ENCODE results near the gene CYP2C18.
"Not testable (repeated sequence)": the region's sequence is repeated elsewhere in the genome, so short reads cannot be mapped to it uniquely, and the experiment has no call there.

The CYP2C18 gene

GRCh38 chr10:94735197-94735596, 51.7 kb downstream of the CYP2C18 start:
- H3K36me3 ChIP-seq (ENCODE audit: control insufficient read depth in 1 of 2, insufficient read depth in 2 of 2, low read length in 2 of 2) = no peaks in the 10 kb centered on the region
- no peaks in the 10 kb centered on the region for H3K4me1 ChIP-seq (ENCODE audit: control insufficient read depth in 1 of 2, insufficient read depth in 2 of 2, low read length in 2 of 2)

GRCh38 chr10:94738588-94738987, 55.1 kb downstream of the CYP2C18 start:
- H3K9me3 ChIP-seq (ENCODE audit: control insufficient read depth in 1 of 2, low read length in 2 of 2) = peaks cover 4 to 14% of the 10 kb centered on the region in 2 donors
- H3K4me3 ChIP-seq (ENCODE audit: low read depth in 1 of 2, low read length in 2 of 2) = no peak overlapping the region
- H3K27me3 ChIP-seq (ENCODE audit: control insufficient read depth in 1 of 2, insufficient read depth in 2 of 2, low read length in 2 of 2) = no peaks in the 10 kb centered on the region

More at GRCh38 chr10:94735197-94735596, 51.7 kb downstream of the CYP2C18 start:
- Histone ChIP-seq H3K27ac (ENCODE audit: low read depth, low read length) (no peak overlapping the region), H3K9me3 (ENCODE audit: control insufficient read depth in 1 of 2, low read length in 2 of 2) (no peaks in the 10 kb centered on the region), H3K27me3 (ENCODE audit: control insufficient read depth in 1 of 2, insufficient read depth in 2 of 2, low read length in 2 of 2) (no peaks in the 10 kb centered on the region), H3K4me3 (ENCODE audit: low read depth in 1 of 2, low read length in 2 of 2) (no peak overlapping the region), H3K9ac (ENCODE audit: low read depth in 1 of 2, low read length in 2 of 2) (no peak overlapping the region)

GRCh38 chr10:94747137-94747536, 63.6 kb downstream of the CYP2C18 start:
- Histone ChIP-seq H3K9ac (ENCODE audit: low read depth in 1 of 2, low read length in 2 of 2) (no peak overlapping the region), H3K27me3 (ENCODE audit: control insufficient read depth in 1 of 2, insufficient read depth in 2 of 2, low read length in 2 of 2) (no peaks in the 10 kb centered on the region), H3K9me3 (ENCODE audit: control insufficient read depth in 1 of 2, low read length in 2 of 2) (peaks cover 10 to 27% of the 10 kb centered on the region in 2 donors), H3K36me3 (ENCODE audit: control insufficient read depth in 1 of 2, insufficient read depth in 2 of 2, low read length in 2 of 2) (peaks cover 0 to 9% of the 10 kb centered on the region in 2 donors), H3K4me1 (ENCODE audit: control insufficient read depth in 1 of 2, insufficient read depth in 2 of 2, low read length in 2 of 2) (peaks cover 5 to 6% of the 10 kb centered on the region in 2 donors), H3K27ac (ENCODE audit: low read depth, low read length) (no peak overlapping the region), H3K4me3 (ENCODE audit: low read depth in 1 of 2, low read length in 2 of 2) (no peak overlapping the region)

More at GRCh38 chr10:94738588-94738987, 55.1 kb downstream of the CYP2C18 start:
- Histone ChIP-seq H3K9ac (ENCODE audit: low read depth in 1 of 2, low read length in 2 of 2) (no peak overlapping the region), H3K36me3 (ENCODE audit: control insufficient read depth in 1 of 2, insufficient read depth in 2 of 2, low read length in 2 of 2) (peaks cover 0 to 6% of the 10 kb centered on the region in 2 donors), H3K27ac (ENCODE audit: low read depth, low read length) (no peak overlapping the region), H3K4me1 (ENCODE audit: control insufficient read depth in 1 of 2, insufficient read depth in 2 of 2, low read length in 2 of 2) (no peaks in the 10 kb centered on the region)

- Histone ChIP-seq H3K27ac (ENCODE audit: low read depth, low read length) (no peak overlapping the region), H3K27me3 (ENCODE audit: control insufficient read depth in 1 of 2, insufficient read depth in 2 of 2, low read length in 2 of 2) (no peaks in the 10 kb centered on the region), H3K9ac (ENCODE audit: low read depth in 1 of 2, low read length in 2 of 2) (no peak overlapping the region), H3K9me3 (ENCODE audit: control insufficient read depth in 1 of 2, low read length in 2 of 2) (peaks cover 8 to 22% of the 10 kb centered on the region in 2 donors), H3K4me1 (ENCODE audit: control insufficient read depth in 1 of 2, insufficient read depth in 2 of 2, low read length in 2 of 2) (peaks cover 5 to 6% of the 10 kb centered on the region in 2 donors), H3K36me3 (ENCODE audit: control insufficient read depth in 1 of 2, insufficient read depth in 2 of 2, low read length in 2 of 2) (peaks cover 0 to 6% of the 10 kb centered on the region in 2 donors), H3K4me3 (ENCODE audit: low read depth in 1 of 2, low read length in 2 of 2) (no peak overlapping the region)
Measured at GRCh38 chr10:94747838-94748237, 64.3 kb downstream of the CYP2C18 start.

- no peaks in the 10 kb centered on the region for H3K9me3 ChIP-seq (ENCODE audit: control insufficient read depth in 1 of 2, low read length in 2 of 2)
- no peak overlapping the region for H3K27ac ChIP-seq (ENCODE audit: low read depth, low read length)
- no peak overlapping the region for H3K4me3 ChIP-seq (ENCODE audit: low read depth in 1 of 2, low read length in 2 of 2)
- no peaks in the 10 kb centered on the region for H3K27me3 ChIP-seq (ENCODE audit: control insufficient read depth in 1 of 2, insufficient read depth in 2 of 2, low read length in 2 of 2)
- no peak overlapping the region for H3K9ac ChIP-seq (ENCODE audit: low read depth in 1 of 2, low read length in 2 of 2)
- H3K4me1 ChIP-seq (ENCODE audit: control insufficient read depth in 1 of 2, insufficient read depth in 2 of 2, low read length in 2 of 2) = peaks cover 6 to 11% of the 10 kb centered on the region in 2 donors
- no peaks in the 10 kb centered on the region for H3K36me3 ChIP-seq (ENCODE audit: control insufficient read depth in 1 of 2, insufficient read depth in 2 of 2, low read length in 2 of 2)
Measured at GRCh38 chr10:94757916-94758315, 74.4 kb downstream of the CYP2C18 start.

GRCh38 chr10:94760586-94761178, 77.2 kb downstream of the CYP2C18 start:
- peak overlapping the region in 1 of 2 donors; percentile 6 for H3K4me3 ChIP-seq (ENCODE audit: low read depth in 1 of 2, low read length in 2 of 2)
- no peak overlapping the region for H3K27ac ChIP-seq (ENCODE audit: low read depth, low read length)
- H3K4me1 ChIP-seq (ENCODE audit: control insufficient read depth in 1 of 2, insufficient read depth in 2 of 2, low read length in 2 of 2) = peaks cover 6 to 11% of the 10 kb centered on the region in 2 donors
- no peaks in the 10 kb centered on the region for H3K36me3 ChIP-seq (ENCODE audit: control insufficient read depth in 1 of 2, insufficient read depth in 2 of 2, low read length in 2 of 2)
- H3K9me3 ChIP-seq (ENCODE audit: control insufficient read depth in 1 of 2, low read length in 2 of 2) = no peaks in the 10 kb centered on the region
- no peak overlapping the region for H3K9ac ChIP-seq (ENCODE audit: low read depth in 1 of 2, low read length in 2 of 2)
- H3K27me3 ChIP-seq (ENCODE audit: control insufficient read depth in 1 of 2, insufficient read depth in 2 of 2, low read length in 2 of 2) = no peaks in the 10 kb centered on the region

- Histone ChIP-seq H3K27ac (ENCODE audit: low read depth, low read length) (no peak within 1 kb of the TSS), H3K36me3 (ENCODE audit: control insufficient read depth in 1 of 2, insufficient read depth in 2 of 2, low read length in 2 of 2) (peaks cover 0 to 5% of the 10 kb centered on the region in 2 donors), H3K4me1 (ENCODE audit: control insufficient read depth in 1 of 2, insufficient read depth in 2 of 2, low read length in 2 of 2) (peaks cover 6 to 11% of the 10 kb centered on the region in 2 donors), H3K9ac (ENCODE audit: low read depth in 1 of 2, low read length in 2 of 2) (peak within 1 kb of the TSS; percentile 26 to 39), H3K9me3 (ENCODE audit: control insufficient read depth in 1 of 2, low read length in 2 of 2) (no peaks in the 10 kb centered on the region), H3K4me3 (ENCODE audit: low read depth in 1 of 2, low read length in 2 of 2) (peak within 1 kb of the TSS; percentile 69 to 72), H3K27me3 (ENCODE audit: control insufficient read depth in 1 of 2, insufficient read depth in 2 of 2, low read length in 2 of 2) (no peaks in the 10 kb centered on the region)
Measured at GRCh38 chr10:94762393-94762792, 78.9 kb downstream of the CYP2C18 start, which contains the start of gene CYP2C19. CYP2C19 (plus strand) TSS chr10:94762681; CDS start chr10:94762706, 25 bp downstream.

GRCh38 chr10:94775425-94775824, 91.9 kb downstream of the CYP2C18 start:
- not testable (repeated sequence) for H3K9me3 ChIP-seq (ENCODE audit: control insufficient read depth in 1 of 2, low read length in 2 of 2); H3K27me3 ChIP-seq (ENCODE audit: control insufficient read depth in 1 of 2, insufficient read depth in 2 of 2, low read length in 2 of 2); H3K9ac ChIP-seq (ENCODE audit: low read depth in 1 of 2, low read length in 2 of 2); H3K4me3 ChIP-seq (ENCODE audit: low read depth in 1 of 2, low read length in 2 of 2); H3K4me1 ChIP-seq (ENCODE audit: control insufficient read depth in 1 of 2, insufficient read depth in 2 of 2, low read length in 2 of 2); H3K27ac ChIP-seq (ENCODE audit: low read depth, low read length)
- H3K36me3 ChIP-seq (ENCODE audit: control insufficient read depth in 1 of 2, insufficient read depth in 2 of 2, low read length in 2 of 2) = peaks cover 0 to 25% of the 10 kb centered on the region in 2 donors

GRCh38 chr10:94777886-94778458, 94.4 kb downstream of the CYP2C18 start:
- H3K9ac ChIP-seq (ENCODE audit: low read depth in 1 of 2, low read length in 2 of 2) = no peak overlapping the region
- peaks cover 0 to 27% of the 10 kb centered on the region in 2 donors for H3K36me3 ChIP-seq (ENCODE audit: control insufficient read depth in 1 of 2, insufficient read depth in 2 of 2, low read length in 2 of 2)
- H3K9me3 ChIP-seq (ENCODE audit: control insufficient read depth in 1 of 2, low read length in 2 of 2) = no peaks in the 10 kb centered on the region
- H3K4me1 ChIP-seq (ENCODE audit: control insufficient read depth in 1 of 2, insufficient read depth in 2 of 2, low read length in 2 of 2) = no peaks in the 10 kb centered on the region
- H3K4me3 ChIP-seq (ENCODE audit: low read depth in 1 of 2, low read length in 2 of 2) = no peak overlapping the region
- H3K27me3 ChIP-seq (ENCODE audit: control insufficient read depth in 1 of 2, insufficient read depth in 2 of 2, low read length in 2 of 2) = no peaks in the 10 kb centered on the region
- peak overlapping the region; percentile 43 for H3K27ac ChIP-seq (ENCODE audit: low read depth, low read length)

- Histone ChIP-seq H3K27me3 (ENCODE audit: control insufficient read depth in 1 of 2, insufficient read depth in 2 of 2, low read length in 2 of 2) (no peaks in the 10 kb centered on the region), H3K9me3 (ENCODE audit: control insufficient read depth in 1 of 2, low read length in 2 of 2) (no peaks in the 10 kb centered on the region), H3K9ac (ENCODE audit: low read depth in 1 of 2, low read length in 2 of 2) (no peak overlapping the region), H3K36me3 (ENCODE audit: control insufficient read depth in 1 of 2, insufficient read depth in 2 of 2, low read length in 2 of 2) (peaks cover 3 to 21% of the 10 kb centered on the region in 2 donors), H3K27ac (ENCODE audit: low read depth, low read length) (no peak overlapping the region), H3K4me3 (ENCODE audit: low read depth in 1 of 2, low read length in 2 of 2) (no peak overlapping the region), H3K4me1 (ENCODE audit: control insufficient read depth in 1 of 2, insufficient read depth in 2 of 2, low read length in 2 of 2) (no peaks in the 10 kb centered on the region)
Measured at GRCh38 chr10:94780844-94781243, 97.3 kb downstream of the CYP2C18 start.

Measured in duodenal mucosa (tissue), 2 donors.